Gastroesophageal sphincter (tissue), 4 donors: Measurements from ENCODE around the gene LINC00237. TPM values are rescaled to one million over a fixed set of nuclear protein-coding genes. Genes with fewer than 3 reads are reported as not detected.

Source experiments
- ATAC-seq: fragments of 150-250 bp; one replicate; pipeline ENCODE4 v1.9.1; 2016; ENCODE audit warnings: mild to moderate bottlenecking, moderate library complexity
- H3K27ac ChIP-seq, 4 donors: fragments of 200-600 bp; sonication (generic) in 3 of 4; 1 replicate in 3 of 4; 2 replicates in 1 of 4; pipeline ENCODE4 v1.5.1; 2016 to 2019
- H3K27me3 ChIP-seq: fragments of 200-600 bp; sonication (generic); one replicate; pipeline ENCODE4 v1.5.1; 2019
- H3K36me3 ChIP-seq, 2 donors: fragments of 200-600 bp; sonication (generic); one replicate each; pipeline ENCODE4 v1.5.1; 2019; ENCODE audit warnings: control low read depth in 1 of 2
- H3K4me1 ChIP-seq, 3 donors: fragments of 200-600 bp; sonication (generic); 1 replicate in 2 of 3; 2 replicates in 1 of 3; pipeline ENCODE4 v1.5.1; 2016 to 2019; ENCODE audit warnings: control low read depth in 2 of 3
- H3K4me3 ChIP-seq, 2 donors: fragments of 200-600 bp; sonication (generic); one replicate each; pipeline ENCODE4 v1.5.1; 2019; ENCODE audit warnings: mild to moderate bottlenecking in 1 of 2, moderate library complexity in 1 of 2
- H3K9me3 ChIP-seq, 3 donors: fragments of 200-600 bp; sonication (generic); one replicate each; pipeline ENCODE4 v1.5.1; 2017 to 2019; ENCODE audit warnings: control low read depth in 2 of 3
- CTCF ChIP-seq, 4 experiments: fragments of 200-600 bp in 2 of 4; fragments of 450-650 bp in 2 of 4; sonication (generic) in 1 of 4; IDR thresholded peaks; one replicate each; pipeline ENCODE4 v1.5.1; 2017 to 2019; ENCODE audit warnings: antibody characterized with exemption in 4 of 4, mild to moderate bottlenecking in 2 of 4, moderate library complexity in 2 of 4
- EP300 ChIP-seq: sonication (generic); formaldehyde crosslinking; IDR thresholded peaks from one replicate; pipeline ENCODE4 v1.6.1; 2017; ENCODE audit warnings: antibody characterized with exemption, mild to moderate bottlenecking
- POLR2A ChIP-seq, 2 donors: fragments of 450-650 bp; IDR thresholded peaks; one replicate each; pipeline ENCODE4 v1.6.1; 2017; ENCODE audit warnings: antibody characterized with exemption in 2 of 2, mild to moderate bottlenecking in 2 of 2, moderate library complexity in 1 of 2
- POLR2AphosphoS5 ChIP-seq: sonication (generic); formaldehyde crosslinking; IDR thresholded peaks from one replicate; pipeline ENCODE4 v1.6.1; 2017; ENCODE audit warnings: antibody characterized with exemption
- WGBS, 2 donors: methylation state at CpG; one replicate each; pipeline ENCODE4 v1.1.5; 2018; ENCODE audit warnings: low coverage in 1 of 2; 5-methylcytosine and 5-hydroxymethylcytosine counted together
- total RNA-seq, 4 donors: library from RNA; depleted of rRNA; stranded (reverse); fragments of >200 nt; gene quantifications; one replicate each; pipeline ENCODE4 v1.1.0, GENCODE V29; 2016

The LINC00237 gene
- total RNA-seq, 4 donors from 2014 or later: not detected

- Histone ChIP-seq H3K9me3 (no peaks in the 10 kb centered on the region), H3K36me3 (peaks cover 0 to 51% of the 10 kb centered on the region in 2 donors), H3K27ac (no peak overlapping the region), H3K4me3 (no peak overlapping the region), H3K27me3 (no peaks in the 10 kb centered on the region), H3K4me1 (peaks cover 0 to 9% (median 0%) of the 10 kb centered on the region in 3 donors)
- no peak for ATAC-seq
- TF ChIP-seq CTCF (IDR thresholded peaks at IDR 0.05) (no peak), POLR2A (IDR thresholded peaks at IDR 0.05) (no peak), EP300 (no peak), POLR2AphosphoS5 (no peak)
- 24 to 38% methylated on average over 2 to 4 of the region's 4 CpGs for WGBS, 2 donors
Measured at GRCh38 chr20:21133404-21133803, 27.2 kb upstream of the LINC00237 start.

- no peak for ATAC-seq
- no peak overlapping the region for H3K27ac ChIP-seq
- H3K27me3 ChIP-seq: no peaks in the 10 kb centered on the region
- H3K4me1 ChIP-seq: peaks cover 0 to 33% (median 3%) of the 10 kb centered on the region in 3 donors
- no peak for TF ChIP-seq CTCF (IDR thresholded peaks at IDR 0.05)
- no peak for TF ChIP-seq POLR2A (IDR thresholded peaks at IDR 0.05)
- no peak for TF ChIP-seq POLR2AphosphoS5
- no peak for TF ChIP-seq EP300
- no peak overlapping the region for H3K4me3 ChIP-seq
- WGBS, 2 donors: 61 to 76% methylated on average over 3 to 5 of the region's 5 CpGs
- peaks cover 0 to 24% of the 10 kb centered on the region in 2 donors for H3K36me3 ChIP-seq
- H3K9me3 ChIP-seq: no peaks in the 10 kb centered on the region
Measured at GRCh38 chr20:21129861-21130260, 23.7 kb upstream of the LINC00237 start.

GRCh38 chr20:21127201-21127981 lies 21.2 kb upstream of the LINC00237 start:
- peak overlapping the region in 1 of 2 donors; percentile 92 for H3K4me3 ChIP-seq
- peaks cover 0 to 26% (median 3%) of the 10 kb centered on the region in 3 donors for H3K4me1 ChIP-seq
- H3K27me3 ChIP-seq: no peaks in the 10 kb centered on the region
- H3K27ac ChIP-seq: no peak overlapping the region
- WGBS, 2 donors: 79 to 85% methylated on average over 5 of the region's 5 CpGs
- no peak for TF ChIP-seq CTCF (IDR thresholded peaks at IDR 0.05)
- TF ChIP-seq POLR2AphosphoS5: no peak
- TF ChIP-seq EP300: no peak
- no peak for TF ChIP-seq POLR2A (IDR thresholded peaks at IDR 0.05)
- no peak for ATAC-seq
- H3K36me3 ChIP-seq: peaks cover 0 to 12% of the 10 kb centered on the region in 2 donors
- no peaks in the 10 kb centered on the region for H3K9me3 ChIP-seq

GRCh38 chr20:21126581-21126870 lies 20.4 kb upstream of the LINC00237 start:
- Histone ChIP-seq H3K4me1 (peaks cover 0 to 26% (median 3%) of the 10 kb centered on the region in 3 donors), H3K27me3 (no peaks in the 10 kb centered on the region), H3K9me3 (no peaks in the 10 kb centered on the region), H3K4me3 (peak overlapping the region; percentile 60 to 92), H3K36me3 (peaks cover 0 to 3% of the 10 kb centered on the region in 2 donors), H3K27ac (peak overlapping the region in 3 of 4 donors; percentile 87 to 89 (median 89))
- 11 to 19% methylated on average over 4 to 5 of the region's 8 CpGs for WGBS, 2 donors
- no peak for TF ChIP-seq POLR2A (IDR thresholded peaks at IDR 0.05)
- no peak for TF ChIP-seq CTCF (IDR thresholded peaks at IDR 0.05)
- TF ChIP-seq POLR2AphosphoS5: no peak
- no peak for TF ChIP-seq EP300
- ATAC-seq: no peak
